IPS DF 19.7 (cell line): ENCODE data around the gene RASSF8.

Source experiments
- DNase-seq: peaks from one replicate; pipeline ENCODE4 v3.0.0-alpha.2; 2013; ENCODE audit warnings: low read depth, low spot score

The RASSF8 gene

GRCh38 chr12:26058818-26059217 lies 100.3 kb downstream of the RASSF8 start:
- no peak for DNase-seq

- DNase-seq = no peak
Observed at GRCh38 chr12:26062006-26062405, 103.5 kb downstream of the RASSF8 start.

GRCh38 chr12:26062566-26062965 lies 104.1 kb downstream of the RASSF8 start:
- no peak for DNase-seq

- DNase-seq = no peak
Observed at GRCh38 chr12:26065451-26065850, 107.0 kb downstream of the RASSF8 start.

- DNase-seq = no peak
Observed at GRCh38 chr12:26068503-26068902, 110.0 kb downstream of the RASSF8 start.

- no peak for DNase-seq
Observed at GRCh38 chr12:26069796-26070195, 111.3 kb downstream of the RASSF8 start.

GRCh38 chr12:26077915-26078702 lies 119.6 kb downstream of the RASSF8 start:
- no peak for DNase-seq

GRCh38 chr12:26080911-26081310 lies 122.4 kb downstream of the RASSF8 start:
- DNase-seq = no peak

- no peak for DNase-seq
Observed at GRCh38 chr12:26086936-26087335, 128.5 kb downstream of the RASSF8 start.

GRCh38 chr12:26088998-26089397 lies 130.5 kb downstream of the RASSF8 start:
- DNase-seq = no peak

GRCh38 chr12:26090836-26091510 lies 132.5 kb downstream of the RASSF8 start:
- DNase-seq = no peak

GRCh38 chr12:26091822-26092221 lies 133.3 kb downstream of the RASSF8 start:
- DNase-seq = no peak

- no peak for DNase-seq
Observed at GRCh38 chr12:26092346-26093105, 134.0 kb downstream of the RASSF8 start.

- no peak for DNase-seq
Observed at GRCh38 chr12:26095186-26095585, 136.7 kb downstream of the RASSF8 start.

GRCh38 chr12:26096036-26096435 lies 137.6 kb downstream of the RASSF8 start:
- no peak for DNase-seq

- DNase-seq = no peak
Observed at GRCh38 chr12:26097046-26097878, 138.8 kb downstream of the RASSF8 start.

GRCh38 chr12:26100666-26101349 lies 142.3 kb downstream of the RASSF8 start:
- DNase-seq = no peak

GRCh38 chr12:26101350-26101734 lies 142.9 kb downstream of the RASSF8 start:
- no peak for DNase-seq

- DNase-seq = no peak
Observed at GRCh38 chr12:26101763-26102162, 143.3 kb downstream of the RASSF8 start.

GRCh38 chr12:26102953-26103352 lies 144.5 kb downstream of the RASSF8 start:
- no peak for DNase-seq

- no peak for DNase-seq
Observed at GRCh38 chr12:26106347-26106746, 147.9 kb downstream of the RASSF8 start.
